ENCODE results near the gene ABR.
"Not testable (repeated sequence)": the region's sequence is repeated elsewhere in the genome, so short reads cannot be mapped to it uniquely, and the experiment has no call there.

Gene ABR

GRCh38 chr17:1073963-1074625, 105.7 kb downstream of the ABR start:
- in situ Hi-C loops (cut with MboI; ENCODE audit: low sequenced_read_pairs): not testable (repeated sequence)

- in situ Hi-C loops (cut with MboI; ENCODE audit: low sequenced_read_pairs): no loop called here
These were observed 106.4 kb downstream of the ABR start for GRCh38 chr17:1073241-1073962.

GRCh38 chr17:1072551-1072961, 107.2 kb downstream of the ABR start:
- in situ Hi-C loops (cut with MboI; ENCODE audit: low sequenced_read_pairs): no loop called here

- in situ Hi-C loops (cut with MboI; ENCODE audit: low sequenced_read_pairs): no loop called here
These were observed 108.5 kb downstream of the ABR start for GRCh38 chr17:1071103-1071825.

DNA sequence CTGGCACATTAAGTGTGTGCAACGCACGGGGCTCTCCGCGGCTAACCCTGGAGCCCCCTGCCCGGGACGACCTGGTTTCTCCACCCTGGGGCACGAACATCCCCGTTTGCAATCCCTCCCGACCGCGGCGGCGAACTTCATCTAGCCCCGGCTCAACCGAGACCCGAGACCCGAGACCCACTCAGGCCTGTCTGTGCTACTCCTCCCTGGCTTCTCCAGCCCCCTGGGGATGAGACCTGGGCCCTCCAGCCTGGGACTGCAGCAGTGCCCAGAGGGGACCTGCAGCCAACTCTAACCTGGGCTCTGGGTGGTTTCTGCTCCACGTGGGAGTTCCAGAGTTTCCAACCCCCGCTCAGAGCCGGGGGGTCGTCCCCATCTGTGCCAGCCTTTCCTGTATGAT, 109.4 kb downstream of the ABR start:
- in situ Hi-C loops (cut with MboI; ENCODE audit: low sequenced_read_pairs): no loop called here

DNA sequence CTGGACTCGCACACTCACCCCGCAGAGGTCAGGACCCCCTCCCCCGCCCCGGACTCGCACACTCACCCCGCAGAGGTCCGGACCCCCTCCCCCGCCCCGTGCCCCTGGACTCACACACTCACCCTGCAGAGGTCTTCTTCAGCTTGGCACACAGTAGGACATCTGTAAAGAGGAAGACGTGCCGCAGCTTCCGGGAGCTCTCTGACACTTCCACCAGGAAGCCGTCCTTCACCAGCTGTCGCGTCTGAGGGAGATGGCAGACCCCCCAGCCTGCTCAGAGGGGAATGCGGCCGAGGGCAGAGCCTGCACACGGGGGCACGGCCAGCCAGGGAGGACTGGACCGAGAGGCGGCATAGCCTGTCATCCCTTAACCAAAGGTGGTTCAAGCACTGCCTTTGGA, 109.9 kb downstream of the ABR start:
- in situ Hi-C loops (cut with MboI; ENCODE audit: low sequenced_read_pairs): no loop called here

- in situ Hi-C loops (cut with MboI; ENCODE audit: low sequenced_read_pairs): no loop called here
These were observed 111.4 kb downstream of the ABR start for GRCh38 chr17:1068356-1068755.

GRCh38 chr17:1067282-1067956, 112.4 kb downstream of the ABR start:
- in situ Hi-C loops (cut with MboI; ENCODE audit: low sequenced_read_pairs): no loop called here

GRCh38 chr17:1065416-1065815, 114.4 kb downstream of the ABR start:
- in situ Hi-C loops (cut with MboI; ENCODE audit: low sequenced_read_pairs): not testable (repeated sequence)

- in situ Hi-C loops (cut with MboI; ENCODE audit: low sequenced_read_pairs): no loop called here
These were observed 118.8 kb downstream of the ABR start for GRCh38 chr17:1060991-1061390.

DNA sequence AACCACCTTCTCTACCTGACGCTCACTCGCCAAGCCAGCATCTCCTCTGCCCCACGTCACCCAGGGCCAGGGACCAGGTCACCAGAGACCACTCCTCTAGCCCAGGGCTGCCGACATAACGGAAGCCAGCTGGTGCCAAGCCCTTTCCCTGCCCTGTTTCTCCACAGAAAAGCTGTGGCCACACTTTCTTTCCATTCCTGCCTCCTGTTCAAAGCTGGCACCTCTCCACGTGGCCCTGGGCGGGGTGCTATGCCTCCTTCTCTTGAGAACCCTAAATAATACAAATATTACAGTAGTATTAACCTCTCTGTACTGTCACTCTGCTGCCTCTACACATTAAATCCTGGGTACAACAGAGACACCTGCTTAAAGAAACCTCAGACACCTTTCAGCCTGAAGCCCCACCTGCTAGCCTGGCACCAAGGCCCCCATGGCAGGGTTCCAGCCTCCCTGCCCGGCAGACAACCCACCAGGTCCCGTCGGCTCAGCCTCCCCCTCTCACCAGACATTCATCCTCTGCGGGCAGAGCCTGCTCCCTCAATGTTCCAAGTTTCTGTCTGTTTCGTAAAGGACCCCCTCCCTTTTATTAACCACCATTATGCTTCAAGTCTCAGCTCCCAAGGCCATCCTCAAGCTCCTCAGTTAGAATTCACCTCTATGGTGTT, 120.5 kb downstream of the ABR start:
- in situ Hi-C loops (cut with MboI; ENCODE audit: low sequenced_read_pairs): no loop called here

GRCh38 chr17:1058423-1059130, 121.2 kb downstream of the ABR start:
- in situ Hi-C loops (cut with MboI; ENCODE audit: low sequenced_read_pairs): no loop called here

DNA sequence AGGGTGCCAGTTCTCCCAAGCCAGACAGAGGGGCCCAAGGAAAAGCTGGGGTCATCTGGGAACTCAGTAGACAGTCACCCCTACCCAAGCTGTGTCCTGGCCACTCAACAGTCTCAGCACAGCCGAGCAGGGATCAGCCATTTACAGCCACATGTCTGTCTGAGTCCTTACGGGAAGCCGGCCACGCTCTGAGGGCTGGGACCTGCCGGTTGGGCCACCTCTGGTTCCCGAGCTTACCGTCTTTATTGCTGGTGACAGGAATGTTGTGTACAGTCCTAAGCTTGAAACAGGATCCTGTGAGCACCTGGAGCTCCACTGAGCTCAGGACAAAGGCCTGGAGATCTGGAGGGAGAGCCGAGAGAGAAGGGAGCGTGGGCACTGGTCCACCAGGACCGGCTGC, 123.0 kb downstream of the ABR start:
- in situ Hi-C loops (cut with MboI; ENCODE audit: low sequenced_read_pairs): no loop called here

DNA sequence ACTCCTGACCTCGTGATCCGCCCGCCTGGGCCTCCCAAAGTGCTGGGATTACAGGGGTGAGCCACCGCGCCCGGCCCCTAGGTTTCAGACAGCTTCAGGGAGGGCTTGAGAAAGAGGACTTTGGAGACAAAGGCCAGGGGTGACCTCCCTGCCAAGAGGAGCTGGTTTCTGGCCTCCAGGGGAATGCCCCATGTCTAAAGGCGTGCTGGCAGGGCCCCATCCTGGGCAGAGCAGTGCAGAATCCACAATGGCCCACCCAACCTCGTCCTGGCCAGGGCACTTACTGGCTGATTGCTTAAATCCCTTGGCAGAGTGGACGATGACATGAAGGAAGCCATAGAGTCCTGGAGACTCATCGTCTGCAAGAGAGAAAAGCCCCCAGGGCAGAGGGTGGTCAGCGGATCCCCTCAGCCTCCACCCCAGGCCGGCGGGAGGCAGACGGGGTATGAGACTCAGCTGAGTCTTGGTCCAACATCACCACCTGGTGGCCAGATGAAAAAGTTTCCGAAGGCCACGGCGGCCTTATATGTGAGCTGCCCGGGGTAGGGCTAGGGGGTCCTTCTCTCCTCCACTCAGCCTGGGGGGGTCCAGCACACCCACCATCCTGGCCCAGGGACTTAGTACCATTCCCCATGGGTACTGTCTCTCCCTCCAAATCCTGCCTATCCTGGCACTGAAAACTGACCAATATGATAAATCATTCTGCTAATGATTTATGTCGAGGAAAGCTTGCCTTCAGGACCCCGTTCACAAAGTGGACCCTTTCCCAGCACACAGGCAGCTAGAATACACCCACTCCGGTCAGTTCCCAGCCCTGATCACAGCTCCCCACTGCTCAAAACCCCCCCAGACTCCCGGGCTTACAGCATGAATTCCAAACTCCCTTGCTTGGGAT, 123.8 kb downstream of the ABR start:
- in situ Hi-C loops (cut with MboI; ENCODE audit: low sequenced_read_pairs): no loop called here

DNA sequence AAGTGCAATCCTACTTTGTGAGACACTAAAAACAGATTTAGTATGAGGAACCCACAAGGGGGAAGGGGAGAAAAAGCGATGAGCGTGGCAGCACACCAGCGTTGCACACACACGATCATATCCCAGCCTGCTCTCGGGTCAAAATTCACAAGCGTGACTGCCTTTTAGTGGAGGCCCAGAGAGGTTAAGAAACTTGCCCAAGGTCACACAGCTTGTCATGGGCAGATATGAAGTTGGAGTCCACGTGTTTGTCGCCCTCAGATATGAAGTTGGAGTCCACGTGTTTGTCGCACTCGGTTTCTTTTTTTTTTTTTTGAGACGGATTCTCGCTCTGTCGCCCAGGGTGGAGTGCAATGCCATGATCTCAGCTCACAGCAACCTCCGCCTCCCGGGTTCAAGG, 124.5 kb downstream of the ABR start:
- in situ Hi-C loops (cut with MboI; ENCODE audit: low sequenced_read_pairs): no loop called here

GRCh38 chr17:1054656-1055055, 125.1 kb downstream of the ABR start:
- in situ Hi-C loops (cut with MboI; ENCODE audit: low sequenced_read_pairs): no loop called here

- in situ Hi-C loops (cut with MboI; ENCODE audit: low sequenced_read_pairs): no loop called here
These were observed 126.0 kb downstream of the ABR start for GRCh38 chr17:1053661-1054360.

- in situ Hi-C loops (cut with MboI; ENCODE audit: low sequenced_read_pairs): no loop called here
These were observed 128.5 kb downstream of the ABR start for GRCh38 chr17:1050996-1051925.

All from HL-60/S4 (cell line).